ENCODE results near the gene THEM5. TPM values are rescaled to one million over a fixed set of nuclear protein-coding genes. Genes with fewer than 3 reads are reported as not detected.

Gene THEM5
- total RNA-seq, 1 donor, result not detected

- DNase-seq (ENCODE audit: low read depth), result no peak
- no peak within 1 kb of the TSS for H3K4me3 ChIP-seq (ENCODE audit: low read depth, low read length)
- no peak for TF ChIP-seq CTCF (IDR thresholded peaks at IDR 0.05; ENCODE audit: insufficient read depth, low read depth, low read length)
Measured at GRCh38 chr1:151839457-151840403, 13.8 kb downstream of the THEM5 start, which contains the start of gene C2CD4D. Gene C2CD4D (minus strand): TSS chr1:151839820. CDS start chr1:151838989, 831 bp downstream.

GRCh38 chr1:151839082-151839412 lies 14.5 kb downstream of the THEM5 start:
- no peak for DNase-seq (ENCODE audit: low read depth)
- no peak for TF ChIP-seq CTCF (IDR thresholded peaks at IDR 0.05; ENCODE audit: insufficient read depth, low read depth, low read length)
- H3K4me3 ChIP-seq (ENCODE audit: low read depth, low read length), result no peak overlapping the region

GRCh38 chr1:151838222-151839081 lies 15.1 kb downstream of the THEM5 start:
- H3K4me3 ChIP-seq (ENCODE audit: low read depth, low read length), result peak overlapping the region; percentile 27
- TF ChIP-seq CTCF (IDR thresholded peaks at IDR 0.05; ENCODE audit: insufficient read depth, low read depth, low read length), result no peak
- DNase-seq (ENCODE audit: low read depth), result no peak

GRCh38 chr1:151837884-151838221 lies 15.7 kb downstream of the THEM5 start:
- TF ChIP-seq CTCF (IDR thresholded peaks at IDR 0.05; ENCODE audit: insufficient read depth, low read depth, low read length), result no peak
- no peak for DNase-seq (ENCODE audit: low read depth)
- no peak overlapping the region for H3K4me3 ChIP-seq (ENCODE audit: low read depth, low read length)

GRCh38 chr1:151837197-151837596 lies 16.3 kb downstream of the THEM5 start:
- H3K4me3 ChIP-seq (ENCODE audit: low read depth, low read length), result no peak overlapping the region
- DNase-seq (ENCODE audit: low read depth), result no peak
- TF ChIP-seq CTCF (IDR thresholded peaks at IDR 0.05; ENCODE audit: insufficient read depth, low read depth, low read length), result no peak

- no peak for DNase-seq (ENCODE audit: low read depth)
- TF ChIP-seq CTCF (IDR thresholded peaks at IDR 0.05; ENCODE audit: insufficient read depth, low read depth, low read length), result no peak
- no peak overlapping the region for H3K4me3 ChIP-seq (ENCODE audit: low read depth, low read length)
Measured at GRCh38 chr1:151835596-151835995, 17.9 kb downstream of the THEM5 start.
